H1 (cell line): ENCODE measurements around the gene SLC7A5.

Experiments used
- CTCF ChIP-seq, 3 experiments: IDR thresholded peaks; 1 replicate in 2 of 3; 2 replicates in 1 of 3; pipeline versions ENCODE4 v1.5.1 to v1.6.1; 2011; ENCODE audit warnings: low read length in 3 of 3, mild to moderate bottlenecking in 3 of 3, inconsistent platforms in 2 of 3, low read depth in 1 of 3, moderate library complexity in 1 of 3; ENCODE audit not compliant: insufficient read depth in 1 of 3; ENCODE audit errors: control extremely low read depth in 1 of 3
- EP300 ChIP-seq, 2 experiments: IDR thresholded peaks; 1 replicate in 1 of 2; 2 replicates in 1 of 2; pipeline ENCODE4 v1.6.1; 2011 to 2012; ENCODE audit warnings: low read depth in 2 of 2, low read length in 2 of 2, mild to moderate bottlenecking in 2 of 2, borderline replicate concordance in 1 of 2, inconsistent platforms in 1 of 2, moderate library complexity in 1 of 2
- EZH2 ChIP-seq: fragments of 200-600 bp; sonication (generic); IDR thresholded peaks from 2 replicates; pipeline ENCODE4 v1.7.1; 2012; ENCODE audit warnings: low read depth, mild to moderate bottlenecking, moderate library complexity, low read length, inconsistent platforms; ENCODE audit not compliant: severe bottlenecking
- MAFK ChIP-seq: IDR thresholded peaks from 2 replicates; pipeline ENCODE4 v1.6.1; 2012; ENCODE audit warnings: low read depth, mild to moderate bottlenecking, improper control_type of control experiment, low read length
- MAX ChIP-seq: IDR thresholded peaks from 2 replicates; pipeline ENCODE4 v1.6.1; 2012; ENCODE audit warnings: inconsistent platforms
- POLR2A ChIP-seq, 2 experiments: IDR thresholded peaks; 1 replicate in 1 of 2; 2 replicates in 1 of 2; pipeline ENCODE4 v1.6.1; 2011; ENCODE audit warnings: low read depth in 2 of 2, low read length in 2 of 2, mild to moderate bottlenecking in 2 of 2; ENCODE audit errors: control extremely low read depth in 1 of 2
- SP2 ChIP-seq: IDR thresholded peaks from 2 replicates; pipeline ENCODE4 v1.6.1; 2012; ENCODE audit warnings: mild to moderate bottlenecking, low read length, inconsistent platforms

DNA sequence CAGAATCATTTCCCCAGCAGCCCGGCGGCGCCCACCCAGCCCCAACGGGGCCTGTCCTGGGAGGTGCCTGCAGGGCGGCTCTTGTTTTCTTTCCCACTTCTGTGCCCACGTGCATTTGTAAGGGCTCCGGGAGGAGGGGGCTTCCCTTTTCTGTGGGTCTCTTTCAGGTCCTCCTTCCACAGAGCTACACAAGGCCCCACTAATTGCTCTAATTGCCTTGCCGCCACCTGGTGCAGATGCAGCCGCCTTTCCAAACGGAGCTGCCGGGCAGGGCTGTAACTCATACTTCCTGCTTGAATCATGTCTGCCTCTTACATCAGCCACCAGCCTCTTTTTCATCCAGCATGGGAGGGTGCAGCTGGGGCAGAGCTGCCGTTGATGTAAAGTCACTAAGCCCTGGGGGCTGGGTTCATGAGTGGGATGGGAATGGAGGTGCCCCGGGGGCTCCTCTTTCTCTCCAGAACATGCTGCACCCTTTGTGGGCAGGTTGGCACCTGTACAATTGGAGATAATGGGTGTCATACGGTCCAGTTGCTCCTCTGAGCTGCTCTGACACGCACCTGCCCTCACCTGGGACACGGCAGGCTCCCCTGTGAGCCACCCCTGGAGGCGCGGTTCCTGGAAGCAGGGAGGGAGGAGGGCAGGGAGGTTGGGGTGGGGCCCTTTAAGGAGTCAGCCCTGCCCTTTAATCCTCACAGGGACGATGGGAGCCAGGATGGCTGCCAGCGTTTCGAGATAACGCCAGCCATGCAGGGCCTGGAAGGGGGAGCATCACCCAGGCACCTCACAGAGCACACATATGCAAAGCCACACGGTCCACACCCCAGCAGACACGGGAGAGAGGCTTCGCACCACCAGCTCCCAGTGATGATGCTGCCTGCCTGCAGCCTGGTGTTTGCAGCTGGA is 62.4 kb downstream of the SLC7A5 start:
- TF ChIP-seq MAX (no peak), CTCF (IDR thresholded peaks at IDR 0.05; ENCODE audit: control extremely low read depth in 1 of 3, insufficient read depth in 1 of 3, low read depth in 1 of 3, low read length in 3 of 3) (no peak), SP2 (no peak), MAFK (no peak), POLR2A (IDR thresholded peaks at IDR 0.05; ENCODE audit: control extremely low read depth in 1 of 2, low read depth in 2 of 2, low read length in 2 of 2) (no peak), EZH2 (no peak), EP300 (IDR thresholded peaks at IDR 0.05; ENCODE audit: borderline replicate concordance in 1 of 2, low read depth in 2 of 2, low read length in 2 of 2) (no peak)
